ENCODE data around the gene PRMT7. TPM values are rescaled to one million over a fixed set of nuclear protein-coding genes. Genes with fewer than 3 reads are reported as not detected.

The PRMT7 gene
- total and polyA plus RNA-seq, 2 donors: 57.9 to 65.5 TPM

DNA sequence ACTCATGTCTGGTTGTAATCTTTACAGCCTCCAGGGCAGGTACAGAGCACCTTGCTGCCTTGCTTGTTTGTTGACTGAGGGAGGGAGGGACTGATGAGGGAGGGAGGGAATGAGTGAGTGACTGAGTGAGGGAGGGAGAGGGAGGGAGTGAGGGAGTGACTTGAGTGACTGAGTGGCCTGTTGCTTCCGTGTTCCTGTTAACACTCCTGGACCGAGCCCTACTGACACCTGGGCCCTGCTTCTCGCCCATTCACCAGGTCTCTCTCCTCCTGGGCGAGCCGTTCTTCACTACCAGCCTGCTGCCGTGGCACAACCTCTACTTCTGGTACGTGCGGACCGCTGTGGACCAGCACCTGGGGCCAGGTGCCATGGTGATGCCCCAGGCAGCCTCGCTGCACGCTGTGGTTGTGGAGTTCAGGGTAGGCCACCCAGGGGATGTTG is 41.2 kb downstream of the PRMT7 start:
- peaks cover 25 to 54% of the 10 kb centered on the region in 2 donors for H3K4me1 ChIP-seq (ENCODE audit: control insufficient read depth in 2 of 2, insufficient read depth in 2 of 2, low read length in 2 of 2)
- H3K27me3 ChIP-seq (ENCODE audit: control insufficient read depth in 2 of 2, insufficient read depth in 1 of 2, low read length in 1 of 2): peaks cover 0 to 2% of the 10 kb centered on the region in 2 donors
- H3K9me3 ChIP-seq (ENCODE audit: control insufficient read depth in 2 of 2, insufficient read depth in 1 of 2, low read length in 1 of 2): no peaks in the 10 kb centered on the region
- no peak overlapping the region for H3K27ac ChIP-seq (ENCODE audit: low read depth in 1 of 2, low read length in 1 of 2)
- peaks cover 74 to 96% of the 10 kb centered on the region in 2 donors for H3K36me3 ChIP-seq (ENCODE audit: control insufficient read depth in 2 of 2, insufficient read depth in 2 of 2, low read length in 1 of 2)
- H3K4me3 ChIP-seq (ENCODE audit: low read length in 2 of 2): no peak overlapping the region
- DNase-seq (ENCODE audit: low read depth in 6 of 9, low spot score in 9 of 9): no peak
- WGBS: 96% methylated on average over 11 of the region's 11 CpGs

DNA sequence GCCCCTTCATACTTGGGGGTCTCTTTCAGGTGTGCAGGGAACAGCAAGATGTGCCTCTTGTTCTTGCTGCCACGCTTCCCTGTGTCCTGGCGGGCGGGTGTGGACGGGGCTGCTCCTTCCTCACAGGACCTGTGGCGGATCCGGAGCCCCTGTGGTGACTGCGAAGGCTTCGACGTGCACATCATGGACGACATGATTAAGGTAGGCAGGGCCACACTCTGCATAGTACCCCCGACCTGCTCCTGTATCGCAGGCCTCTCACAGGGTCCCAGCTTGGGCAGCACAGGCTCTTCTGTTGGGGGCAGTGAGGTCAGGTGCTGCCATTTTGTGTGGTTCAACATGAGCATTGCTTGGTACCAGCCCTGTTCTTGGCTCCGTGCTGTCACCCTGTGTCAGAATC is 42.5 kb downstream of the PRMT7 start:
- peaks cover 29 to 53% of the 10 kb centered on the region in 2 donors for H3K4me1 ChIP-seq (ENCODE audit: control insufficient read depth in 2 of 2, insufficient read depth in 2 of 2, low read length in 2 of 2)
- no peak overlapping the region for H3K4me3 ChIP-seq (ENCODE audit: low read length in 2 of 2)
- no peaks in the 10 kb centered on the region for H3K9me3 ChIP-seq (ENCODE audit: control insufficient read depth in 2 of 2, insufficient read depth in 1 of 2, low read length in 1 of 2)
- WGBS: 94% methylated on average over 13 of the region's 13 CpGs
- no peak for DNase-seq (ENCODE audit: low read depth in 6 of 9, low spot score in 9 of 9)
- H3K36me3 ChIP-seq (ENCODE audit: control insufficient read depth in 2 of 2, insufficient read depth in 2 of 2, low read length in 1 of 2): peaks cover 74 to 96% of the 10 kb centered on the region in 2 donors
- H3K27me3 ChIP-seq (ENCODE audit: control insufficient read depth in 2 of 2, insufficient read depth in 1 of 2, low read length in 1 of 2): peaks cover 0 to 2% of the 10 kb centered on the region in 2 donors
- H3K27ac ChIP-seq (ENCODE audit: low read depth in 1 of 2, low read length in 1 of 2): no peak overlapping the region

DNA sequence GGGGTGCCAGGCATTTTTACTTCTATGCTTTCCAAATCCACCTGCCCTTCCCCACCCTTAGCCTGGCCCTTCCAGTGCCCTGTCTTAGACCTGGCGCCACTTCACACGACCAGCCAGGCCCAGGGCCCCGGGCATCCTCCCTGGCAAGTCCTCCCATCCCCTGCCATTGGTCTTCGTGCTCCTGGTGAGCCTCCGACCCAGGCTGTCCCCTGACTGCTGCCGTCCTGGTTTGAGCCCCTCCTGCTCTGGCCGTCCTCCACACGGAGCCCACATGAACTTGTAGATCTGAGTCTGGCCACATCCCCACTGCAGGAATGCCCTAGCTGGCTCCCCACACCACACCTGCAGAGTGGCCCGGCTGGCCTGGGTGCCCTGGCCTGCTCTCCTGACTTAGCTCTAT is 44.0 kb downstream of the PRMT7 start:
- H3K27me3 ChIP-seq (ENCODE audit: control insufficient read depth in 2 of 2, insufficient read depth in 1 of 2, low read length in 1 of 2): peaks cover 0 to 2% of the 10 kb centered on the region in 2 donors
- WGBS: 97% methylated on average over 9 of the region's 9 CpGs
- H3K4me3 ChIP-seq (ENCODE audit: low read length in 2 of 2): no peak overlapping the region
- H3K4me1 ChIP-seq (ENCODE audit: control insufficient read depth in 2 of 2, insufficient read depth in 2 of 2, low read length in 2 of 2): peaks cover 29 to 57% of the 10 kb centered on the region in 2 donors
- no peaks in the 10 kb centered on the region for H3K9me3 ChIP-seq (ENCODE audit: control insufficient read depth in 2 of 2, insufficient read depth in 1 of 2, low read length in 1 of 2)
- no peak for DNase-seq (ENCODE audit: low read depth in 6 of 9, low spot score in 9 of 9)
- H3K36me3 ChIP-seq (ENCODE audit: control insufficient read depth in 2 of 2, insufficient read depth in 2 of 2, low read length in 1 of 2): peaks cover 67 to 96% of the 10 kb centered on the region in 2 donors
- H3K27ac ChIP-seq (ENCODE audit: low read depth in 1 of 2, low read length in 1 of 2): no peak overlapping the region

DNA sequence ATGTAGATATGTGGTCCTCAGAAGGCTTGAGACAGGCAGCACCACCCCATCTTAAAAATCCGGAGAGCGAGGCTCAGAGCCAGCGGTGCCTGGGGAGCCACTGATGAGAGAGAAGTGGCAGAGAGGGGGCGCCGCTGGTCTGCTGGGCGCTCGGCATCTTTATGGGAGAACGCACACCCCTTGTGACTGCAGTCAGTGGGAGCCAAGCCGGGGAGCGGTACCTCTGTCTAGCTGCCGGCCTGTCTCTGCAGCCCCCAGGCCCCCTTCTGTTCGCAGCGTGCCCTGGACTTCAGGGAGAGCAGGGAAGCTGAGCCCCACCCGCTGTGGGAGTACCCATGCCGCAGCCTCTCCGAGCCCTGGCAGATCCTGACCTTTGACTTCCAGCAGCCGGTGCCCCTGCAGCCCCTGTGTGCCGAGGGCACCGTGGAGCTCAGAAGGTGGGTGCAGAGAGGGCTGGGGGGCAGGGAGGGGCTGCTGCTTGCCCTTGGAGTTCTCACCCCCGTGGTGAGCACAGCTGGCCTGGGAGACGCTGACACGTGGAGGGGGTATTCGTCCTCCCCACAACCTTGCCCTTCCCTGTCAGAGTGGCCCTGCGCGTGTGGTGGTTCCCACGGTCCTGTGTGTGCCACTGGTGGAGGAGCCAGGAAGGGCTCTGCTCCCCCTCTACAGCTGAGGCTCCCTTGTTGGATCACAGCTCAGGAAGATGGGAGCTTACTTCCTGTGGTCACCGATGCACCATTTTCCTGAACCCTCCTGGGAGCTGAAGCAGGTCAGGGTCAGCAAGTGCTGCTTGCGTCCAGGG is 44.8 kb downstream of the PRMT7 start:
- H3K9me3 ChIP-seq (ENCODE audit: control insufficient read depth in 2 of 2, insufficient read depth in 1 of 2, low read length in 1 of 2): no peaks in the 10 kb centered on the region
- peak in 1 of 9 donors; percentile 71 for DNase-seq (ENCODE audit: low read depth in 6 of 9, low spot score in 9 of 9)
- H3K27me3 ChIP-seq (ENCODE audit: control insufficient read depth in 2 of 2, insufficient read depth in 1 of 2, low read length in 1 of 2): peaks cover 0 to 2% of the 10 kb centered on the region in 2 donors
- H3K4me1 ChIP-seq (ENCODE audit: control insufficient read depth in 2 of 2, insufficient read depth in 2 of 2, low read length in 2 of 2): peaks cover 29 to 57% of the 10 kb centered on the region in 2 donors
- H3K4me3 ChIP-seq (ENCODE audit: low read length in 2 of 2): peak overlapping the region; percentile 32 to 49
- H3K36me3 ChIP-seq (ENCODE audit: control insufficient read depth in 2 of 2, insufficient read depth in 2 of 2, low read length in 1 of 2): peaks cover 62 to 96% of the 10 kb centered on the region in 2 donors
- H3K27ac ChIP-seq (ENCODE audit: low read depth in 1 of 2, low read length in 1 of 2): peak overlapping the region in 1 of 2 donors; percentile 85
- 54% methylated on average over 28 of the region's 28 CpGs for WGBS

DNA sequence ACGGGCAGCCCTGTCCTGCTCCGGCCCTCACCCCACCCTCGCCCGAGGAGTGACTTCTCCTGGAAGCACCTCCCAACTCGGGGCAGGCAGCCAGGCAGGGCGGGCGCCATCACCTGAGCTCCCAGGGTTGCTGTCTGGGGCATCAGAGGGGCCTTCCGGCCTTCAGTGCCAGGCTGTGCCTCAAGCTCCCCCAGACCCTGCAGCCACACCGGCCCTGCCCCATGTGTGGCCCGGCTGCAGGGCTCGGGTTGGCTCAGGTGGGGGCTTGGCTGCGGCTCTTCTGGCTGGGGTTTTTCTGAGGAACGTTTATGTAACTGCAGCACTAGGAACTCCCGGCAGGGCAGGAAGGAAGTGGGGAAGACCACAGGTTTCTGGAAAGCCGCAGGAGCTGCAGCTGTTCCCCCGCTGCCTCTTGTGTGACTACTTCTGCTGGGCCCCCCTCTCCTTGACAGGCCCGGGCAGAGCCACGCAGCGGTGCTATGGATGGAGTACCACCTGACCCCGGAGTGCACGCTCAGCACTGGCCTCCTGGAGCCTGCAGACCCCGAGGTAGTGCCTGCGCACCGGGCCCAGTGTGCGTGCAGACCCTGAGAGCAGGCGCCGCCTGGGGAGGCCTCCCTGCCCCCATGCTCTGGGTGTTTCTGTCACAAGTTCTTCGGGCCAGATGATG is 45.6 kb downstream of the PRMT7 start:
- H3K4me3 ChIP-seq (ENCODE audit: low read length in 2 of 2): peak overlapping the region; percentile 32 to 49
- WGBS: 5% methylated on average over 28 of the region's 28 CpGs
- peak in 4 of 9 donors; percentile 83 to 93 (median 84) for DNase-seq (ENCODE audit: low read depth in 6 of 9, low spot score in 9 of 9)
- peaks cover 62 to 96% of the 10 kb centered on the region in 2 donors for H3K36me3 ChIP-seq (ENCODE audit: control insufficient read depth in 2 of 2, insufficient read depth in 2 of 2, low read length in 1 of 2)
- H3K4me1 ChIP-seq (ENCODE audit: control insufficient read depth in 2 of 2, insufficient read depth in 2 of 2, low read length in 2 of 2): peaks cover 29 to 59% of the 10 kb centered on the region in 2 donors
- no peaks in the 10 kb centered on the region for H3K9me3 ChIP-seq (ENCODE audit: control insufficient read depth in 2 of 2, insufficient read depth in 1 of 2, low read length in 1 of 2)
- H3K27ac ChIP-seq (ENCODE audit: low read depth in 1 of 2, low read length in 1 of 2): peak overlapping the region; percentile 46 to 85
- peaks cover 0 to 2% of the 10 kb centered on the region in 2 donors for H3K27me3 ChIP-seq (ENCODE audit: control insufficient read depth in 2 of 2, insufficient read depth in 1 of 2, low read length in 1 of 2)

DNA sequence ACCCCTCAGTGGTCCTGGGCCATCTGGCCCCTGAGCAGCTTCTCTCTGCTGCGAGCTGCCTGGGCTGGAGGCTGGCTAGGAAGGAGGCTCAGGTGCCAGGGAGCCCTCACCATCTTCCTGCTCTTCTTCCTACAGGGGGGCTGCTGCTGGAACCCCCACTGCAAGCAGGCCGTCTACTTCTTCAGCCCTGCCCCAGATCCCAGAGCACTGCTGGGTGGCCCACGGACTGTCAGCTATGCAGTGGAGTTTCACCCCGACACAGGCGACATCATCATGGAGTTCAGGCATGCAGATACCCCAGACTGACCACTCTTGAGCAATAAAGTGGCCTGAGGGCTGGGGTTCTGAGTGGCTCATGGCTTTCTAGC is 46.1 kb downstream of the PRMT7 start:
- WGBS: 58% methylated on average over 5 of the region's 5 CpGs
- Histone ChIP-seq H3K4me1 (ENCODE audit: control insufficient read depth in 2 of 2, insufficient read depth in 2 of 2, low read length in 2 of 2) (peaks cover 29 to 58% of the 10 kb centered on the region in 2 donors), H3K27me3 (ENCODE audit: control insufficient read depth in 2 of 2, insufficient read depth in 1 of 2, low read length in 1 of 2) (peaks cover 0 to 2% of the 10 kb centered on the region in 2 donors), H3K27ac (ENCODE audit: low read depth in 1 of 2, low read length in 1 of 2) (peak overlapping the region in 1 of 2 donors; percentile 85), H3K4me3 (ENCODE audit: low read length in 2 of 2) (peak overlapping the region; percentile 32 to 49), H3K36me3 (ENCODE audit: control insufficient read depth in 2 of 2, insufficient read depth in 2 of 2, low read length in 1 of 2) (peaks cover 62 to 96% of the 10 kb centered on the region in 2 donors), H3K9me3 (ENCODE audit: control insufficient read depth in 2 of 2, insufficient read depth in 1 of 2, low read length in 1 of 2) (no peaks in the 10 kb centered on the region)
- DNase-seq (ENCODE audit: low read depth in 6 of 9, low spot score in 9 of 9): no peak

DNA sequence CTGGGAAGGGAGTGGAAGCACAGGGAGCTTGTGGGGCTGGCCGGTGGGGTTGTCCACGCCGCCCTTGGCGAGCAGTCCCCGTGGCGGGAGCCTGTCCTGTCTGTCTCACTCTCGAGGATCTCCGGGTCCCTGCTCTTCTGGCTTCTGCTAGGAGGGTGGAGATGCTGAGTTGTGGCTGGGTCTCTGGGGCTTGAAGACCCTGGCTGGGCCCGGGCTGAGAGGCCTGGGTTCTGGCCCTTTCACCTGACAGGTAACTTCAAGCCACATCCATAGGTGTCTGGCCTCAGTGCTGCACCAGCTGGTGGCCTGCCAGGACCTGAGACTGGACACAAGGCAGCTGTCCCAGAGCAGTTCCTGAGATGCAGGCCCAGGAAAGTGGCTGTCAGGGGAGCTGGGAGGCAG is 46.7 kb downstream of the PRMT7 start:
- Histone ChIP-seq H3K4me3 (ENCODE audit: low read length in 2 of 2) (no peak overlapping the region), H3K36me3 (ENCODE audit: control insufficient read depth in 2 of 2, insufficient read depth in 2 of 2, low read length in 1 of 2) (peaks cover 63 to 96% of the 10 kb centered on the region in 2 donors), H3K9me3 (ENCODE audit: control insufficient read depth in 2 of 2, insufficient read depth in 1 of 2, low read length in 1 of 2) (no peaks in the 10 kb centered on the region), H3K4me1 (ENCODE audit: control insufficient read depth in 2 of 2, insufficient read depth in 2 of 2, low read length in 2 of 2) (peaks cover 29 to 56% of the 10 kb centered on the region in 2 donors), H3K27me3 (ENCODE audit: control insufficient read depth in 2 of 2, insufficient read depth in 1 of 2, low read length in 1 of 2) (peaks cover 0 to 2% of the 10 kb centered on the region in 2 donors), H3K27ac (ENCODE audit: low read depth in 1 of 2, low read length in 1 of 2) (peak overlapping the region in 1 of 2 donors; percentile 85)
- WGBS: 98% methylated on average over 9 of the region's 9 CpGs
- no peak for DNase-seq (ENCODE audit: low read depth in 6 of 9, low spot score in 9 of 9)

DNA sequence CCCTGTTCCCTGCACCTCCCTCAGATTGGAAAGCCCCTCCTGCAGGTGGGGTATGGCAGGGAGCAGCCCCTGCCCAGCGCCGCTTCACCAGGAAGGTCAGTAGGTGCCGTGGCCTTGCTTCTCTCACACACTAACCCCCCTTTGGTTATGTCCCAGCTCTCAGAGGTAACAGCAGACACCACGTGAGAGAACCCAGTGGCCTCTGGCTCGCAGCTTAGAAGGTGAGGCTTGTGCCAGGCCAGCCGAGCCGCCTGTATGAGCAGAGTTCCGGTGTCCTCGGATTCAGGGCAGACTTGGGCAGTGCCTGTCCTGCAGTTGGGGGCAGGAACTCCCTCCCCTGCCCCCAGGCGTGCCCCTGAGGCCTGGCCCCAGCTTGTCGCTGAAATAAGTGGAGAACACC is 47.1 kb downstream of the PRMT7 start:
- WGBS: 95% methylated on average over 11 of the region's 11 CpGs
- H3K27me3 ChIP-seq (ENCODE audit: control insufficient read depth in 2 of 2, insufficient read depth in 1 of 2, low read length in 1 of 2): peaks cover 0 to 2% of the 10 kb centered on the region in 2 donors
- DNase-seq (ENCODE audit: low read depth in 6 of 9, low spot score in 9 of 9): no peak

DNA sequence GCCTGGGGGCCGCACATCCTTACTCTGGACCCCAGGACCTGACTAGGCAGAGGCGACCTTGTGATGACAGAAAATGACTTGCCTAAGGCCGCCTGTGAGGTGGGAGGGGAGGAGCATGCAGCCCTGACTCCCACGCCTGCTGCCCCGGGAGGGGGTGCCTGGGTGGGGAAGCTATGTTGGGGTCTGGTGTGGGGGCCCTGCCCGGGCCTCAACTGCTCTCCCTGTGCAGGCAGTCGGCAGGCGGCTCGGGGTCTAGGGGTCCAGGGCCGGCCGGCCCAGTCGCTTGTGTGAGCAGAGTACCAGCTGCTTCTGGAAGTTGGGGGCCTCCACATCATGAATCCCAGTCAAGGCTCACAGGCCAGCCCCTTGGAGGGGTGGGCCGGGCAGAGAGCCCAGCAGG is 48.1 kb downstream of the PRMT7 start:
- peaks cover 0 to 2% of the 10 kb centered on the region in 2 donors for H3K27me3 ChIP-seq (ENCODE audit: control insufficient read depth in 2 of 2, insufficient read depth in 1 of 2, low read length in 1 of 2)
- peaks cover 65 to 96% of the 10 kb centered on the region in 2 donors for H3K36me3 ChIP-seq (ENCODE audit: control insufficient read depth in 2 of 2, insufficient read depth in 2 of 2, low read length in 1 of 2)
- no peak overlapping the region for H3K4me3 ChIP-seq (ENCODE audit: low read length in 2 of 2)
- H3K4me1 ChIP-seq (ENCODE audit: control insufficient read depth in 2 of 2, insufficient read depth in 2 of 2, low read length in 2 of 2): peaks cover 29 to 68% of the 10 kb centered on the region in 2 donors
- H3K27ac ChIP-seq (ENCODE audit: low read depth in 1 of 2, low read length in 1 of 2): peak overlapping the region in 1 of 2 donors; percentile 38
- WGBS: 95% methylated on average over 13 of the region's 13 CpGs
- DNase-seq (ENCODE audit: low read depth in 6 of 9, low spot score in 9 of 9): no peak
- no peaks in the 10 kb centered on the region for H3K9me3 ChIP-seq (ENCODE audit: control insufficient read depth in 2 of 2, insufficient read depth in 1 of 2, low read length in 1 of 2)

More for the DNA sequence above, 47.1 kb downstream of the PRMT7 start:
- Histone ChIP-seq H3K27ac (ENCODE audit: low read depth in 1 of 2, low read length in 1 of 2) (peak overlapping the region in 1 of 2 donors; percentile 15), H3K4me3 (ENCODE audit: low read length in 2 of 2) (no peak overlapping the region), H3K4me1 (ENCODE audit: control insufficient read depth in 2 of 2, insufficient read depth in 2 of 2, low read length in 2 of 2) (peaks cover 29 to 58% of the 10 kb centered on the region in 2 donors), H3K36me3 (ENCODE audit: control insufficient read depth in 2 of 2, insufficient read depth in 2 of 2, low read length in 1 of 2) (peaks cover 65 to 96% of the 10 kb centered on the region in 2 donors), H3K9me3 (ENCODE audit: control insufficient read depth in 2 of 2, insufficient read depth in 1 of 2, low read length in 1 of 2) (no peaks in the 10 kb centered on the region)

All from thymus (tissue), 11 donors.